ENCODE results near the gene OR6M1. TPM values are rescaled to one million over a fixed set of nuclear protein-coding genes. Genes with fewer than 3 reads are reported as not detected.

Gene OR6M1, protein sequence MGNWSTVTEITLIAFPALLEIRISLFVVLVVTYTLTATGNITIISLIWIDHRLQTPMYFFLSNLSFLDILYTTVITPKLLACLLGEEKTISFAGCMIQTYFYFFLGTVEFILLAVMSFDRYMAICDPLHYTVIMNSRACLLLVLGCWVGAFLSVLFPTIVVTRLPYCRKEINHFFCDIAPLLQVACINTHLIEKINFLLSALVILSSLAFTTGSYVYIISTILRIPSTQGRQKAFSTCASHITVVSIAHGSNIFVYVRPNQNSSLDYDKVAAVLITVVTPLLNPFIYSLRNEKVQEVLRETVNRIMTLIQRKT
- total RNA-seq: not detected in 2 replicates

GRCh38 chr11:123806249-123806648 is at the start of gene OR6M1:
OR6M1 (minus strand) TSS chr11:123806349; CDS start chr11:123806349, 0 bp downstream.

Other genes starting within 250 kb of the OR6M1 start
- under 0.01 and 0.25 TPM in 2 replicates for gene SCN3B, start 151.7 kb downstream of the OR6M1 start, total RNA-seq
- gene ZNF202, start 64.7 kb downstream of the OR6M1 start, total RNA-seq: 3.6 and 8.1 TPM in 2 replicates
- gene OR6X1, start 51.8 kb downstream of the OR6M1 start, total RNA-seq: not detected in 2 replicates
- not detected in 2 replicates for gene TMEM225, start 79.3 kb upstream of the OR6M1 start, total RNA-seq
- gene OR8D4, start 95.8 kb upstream of the OR6M1 start, total RNA-seq: not detected in 2 replicates
- not detected in 2 replicates for gene OR4D5, start 133.3 kb upstream of the OR6M1 start, total RNA-seq
- gene OR6T1, start 137.5 kb upstream of the OR6M1 start, total RNA-seq: not detected in 2 replicates
- gene OR10S1, start 171.4 kb upstream of the OR6M1 start, total RNA-seq: not detected in 2 replicates
- gene OR10G6, start 188.8 kb upstream of the OR6M1 start, total RNA-seq: not detected in 2 replicates
- not detected in 2 replicates for gene OR10G4, start 206.6 kb upstream of the OR6M1 start, total RNA-seq
- gene OR10G9, start 216.7 kb upstream of the OR6M1 start, total RNA-seq: not detected in 2 replicates
- gene OR10G8, start 220.4 kb upstream of the OR6M1 start, total RNA-seq: not detected in 2 replicates
- not detected in 2 replicates for gene OR10G7, start 235.0 kb upstream of the OR6M1 start, total RNA-seq

Measured in mesangial cell (primary cell).